Placental epithelial cell (primary cell): ENCODE data around the gene COMMD1. TPM values are rescaled to one million over a fixed set of nuclear protein-coding genes. Genes with fewer than 3 reads are reported as not detected.

ENCODE experiments used
- small RNA-seq: library from RNA; depleted of rRNA; stranded (forward); fragments of <200 nt; gene quantifications from one replicate; pipeline ENCODE3, GENCODE V24; 2012
- total RNA-seq: library from RNA; depleted of rRNA; stranded (reverse); fragments of >200 nt; gene quantifications from 2 replicates; pipeline ENCODE4 v1.2.3, GENCODE V29; 2012

Gene COMMD1
- 43.2 and 54.9 TPM in 2 replicates for total RNA-seq

GRCh38 chr2:61905372-61906185 is at the start of gene COMMD1:
Gene COMMD1, plus strand, starts transcription at chr2:61905674. Its CDS starts 5 bp downstream, at chr2:61905679.

GRCh38 chr2:61888267-61889055 is 17.0 kb upstream of the COMMD1 start, which contains the start of gene CCT4:
Gene CCT4, minus strand, starts transcription at chr2:61888656. Its CDS starts 149 bp downstream, at chr2:61888507.

Small RNAs within 50 kb of the gene (small RNA-seq; reads per million reads assigned to genes)
- gene RF00019, result not detected

Other genes starting within 250 kb of the COMMD1 start
- gene FAM161A, start 51.6 kb upstream of the COMMD1 start, total RNA-seq, result 1.1 and 2.7 TPM in 2 replicates
- gene CCT4, start 17.0 kb upstream of the COMMD1 start, total RNA-seq, result 95.4 and 122 TPM in 2 replicates